ENCODE measurements around the gene CENPB.
A peak's percentile ranks its signal among the peaks of the same experiment; 100 is the strongest.

Gene CENPB

DNA sequence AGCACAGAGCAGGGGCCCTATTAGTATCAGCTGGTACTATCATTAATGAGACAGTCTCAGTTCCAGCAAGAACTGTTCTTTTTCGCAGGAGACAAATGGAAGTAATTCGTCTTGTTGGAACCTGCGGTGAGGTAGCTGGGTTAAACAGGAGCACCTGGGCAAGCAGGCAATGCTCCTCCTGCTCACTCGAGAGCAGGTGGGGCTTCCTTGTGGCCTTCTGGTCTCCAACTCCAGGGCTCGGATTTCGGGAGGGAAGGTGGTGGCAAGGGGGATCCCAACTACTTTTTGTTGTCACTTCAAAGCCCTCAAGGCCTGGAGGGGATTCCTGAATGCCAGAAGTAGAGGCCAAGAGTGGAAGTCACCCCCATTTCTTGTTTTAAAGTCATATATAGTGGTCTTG, 3.9 kb downstream of the CENPB start:
- no peak overlapping the region for H3K4me3 ChIP-seq (ENCODE audit: low read length)
- no peak for DNase-seq (ENCODE audit: low read depth)
- TF ChIP-seq, protein P1, sequence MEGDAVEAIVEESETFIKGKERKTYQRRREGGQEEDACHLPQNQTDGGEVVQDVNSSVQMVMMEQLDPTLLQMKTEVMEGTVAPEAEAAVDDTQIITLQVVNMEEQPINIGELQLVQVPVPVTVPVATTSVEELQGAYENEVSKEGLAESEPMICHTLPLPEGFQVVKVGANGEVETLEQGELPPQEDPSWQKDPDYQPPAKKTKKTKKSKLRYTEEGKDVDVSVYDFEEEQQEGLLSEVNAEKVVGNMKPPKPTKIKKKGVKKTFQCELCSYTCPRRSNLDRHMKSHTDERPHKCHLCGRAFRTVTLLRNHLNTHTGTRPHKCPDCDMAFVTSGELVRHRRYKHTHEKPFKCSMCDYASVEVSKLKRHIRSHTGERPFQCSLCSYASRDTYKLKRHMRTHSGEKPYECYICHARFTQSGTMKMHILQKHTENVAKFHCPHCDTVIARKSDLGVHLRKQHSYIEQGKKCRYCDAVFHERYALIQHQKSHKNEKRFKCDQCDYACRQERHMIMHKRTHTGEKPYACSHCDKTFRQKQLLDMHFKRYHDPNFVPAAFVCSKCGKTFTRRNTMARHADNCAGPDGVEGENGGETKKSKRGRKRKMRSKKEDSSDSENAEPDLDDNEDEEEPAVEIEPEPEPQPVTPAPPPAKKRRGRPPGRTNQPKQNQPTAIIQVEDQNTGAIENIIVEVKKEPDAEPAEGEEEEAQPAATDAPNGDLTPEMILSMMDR (conservative IDR thresholded peaks at IDR 0.05; ENCODE audit: low read length), result no peak

DNA sequence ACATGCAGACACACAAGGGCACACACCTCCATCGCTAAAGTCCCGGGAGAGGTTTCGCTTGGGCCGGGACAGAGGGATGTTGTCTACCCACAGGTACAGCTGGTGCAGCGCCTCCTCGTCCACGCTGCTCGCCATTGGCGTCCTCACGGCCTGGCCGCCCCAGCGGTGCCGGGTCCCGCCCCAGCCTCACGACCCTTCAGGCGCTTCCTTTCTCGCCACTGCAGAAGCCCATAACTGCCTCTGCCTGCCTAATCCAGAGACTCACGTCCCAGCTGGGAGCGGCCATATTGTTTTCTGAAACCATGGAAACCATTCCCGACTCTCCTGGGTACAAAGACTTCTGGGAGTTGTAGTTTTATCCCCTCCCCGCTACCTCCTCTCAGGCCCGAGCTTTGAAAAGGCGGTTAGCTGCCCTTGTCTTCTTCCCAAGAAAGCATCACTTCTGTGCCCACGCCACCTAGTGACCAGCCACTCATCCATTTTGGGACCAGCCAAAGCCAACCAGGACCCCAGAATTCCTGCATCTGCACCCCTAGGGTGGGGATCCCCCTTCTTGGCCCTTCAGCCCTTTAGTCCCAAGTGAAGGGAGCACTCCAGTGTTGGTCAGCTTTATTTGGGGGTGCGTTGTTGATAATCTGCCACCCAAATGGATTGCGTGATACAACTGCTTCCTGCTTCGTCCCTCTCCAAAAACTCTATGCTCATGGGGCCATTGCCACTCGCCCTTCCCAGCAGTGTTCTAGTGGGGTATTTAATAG, 5.2 kb downstream of the CENPB start, which contains the start of gene SPEF1:
TSS of gene SPEF1 (minus strand) at position 296 of the 758 bp plus-strand sequence. CDS start at position 135, 161 bp downstream.
- TF ChIP-seq, protein P1 (conservative IDR thresholded peaks at IDR 0.05; ENCODE audit: low read length), result peak; percentile 63
- DNase-seq (ENCODE audit: low read depth), result peak; percentile 92
- H3K4me3 ChIP-seq (ENCODE audit: low read length), result peak within 1 kb of the TSS; percentile 59

DNA sequence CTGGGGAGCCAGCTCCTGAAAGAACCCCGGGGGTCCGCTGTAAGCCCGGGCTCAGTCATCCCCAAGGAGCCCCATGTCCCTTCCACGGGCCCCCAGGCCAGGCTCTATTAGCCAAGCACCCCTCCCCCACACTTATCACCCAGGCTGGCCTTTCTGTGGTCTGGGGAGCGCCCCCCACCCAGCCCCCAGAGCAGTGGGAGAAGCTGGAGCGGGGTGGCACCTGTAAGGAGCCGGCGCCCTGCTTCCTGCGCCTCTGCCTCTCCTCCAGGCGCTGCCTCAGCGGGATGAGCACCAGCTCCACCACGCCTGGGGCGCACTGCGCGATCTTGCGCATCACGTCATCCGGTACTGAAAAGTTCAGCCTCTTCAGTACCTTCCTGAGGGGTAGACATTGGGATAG, 7.6 kb downstream of the CENPB start:
- TF ChIP-seq, protein P1 (conservative IDR thresholded peaks at IDR 0.05; ENCODE audit: low read length), result no peak
- no peak for DNase-seq (ENCODE audit: low read depth)
- no peak overlapping the region for H3K4me3 ChIP-seq (ENCODE audit: low read length)

DNA sequence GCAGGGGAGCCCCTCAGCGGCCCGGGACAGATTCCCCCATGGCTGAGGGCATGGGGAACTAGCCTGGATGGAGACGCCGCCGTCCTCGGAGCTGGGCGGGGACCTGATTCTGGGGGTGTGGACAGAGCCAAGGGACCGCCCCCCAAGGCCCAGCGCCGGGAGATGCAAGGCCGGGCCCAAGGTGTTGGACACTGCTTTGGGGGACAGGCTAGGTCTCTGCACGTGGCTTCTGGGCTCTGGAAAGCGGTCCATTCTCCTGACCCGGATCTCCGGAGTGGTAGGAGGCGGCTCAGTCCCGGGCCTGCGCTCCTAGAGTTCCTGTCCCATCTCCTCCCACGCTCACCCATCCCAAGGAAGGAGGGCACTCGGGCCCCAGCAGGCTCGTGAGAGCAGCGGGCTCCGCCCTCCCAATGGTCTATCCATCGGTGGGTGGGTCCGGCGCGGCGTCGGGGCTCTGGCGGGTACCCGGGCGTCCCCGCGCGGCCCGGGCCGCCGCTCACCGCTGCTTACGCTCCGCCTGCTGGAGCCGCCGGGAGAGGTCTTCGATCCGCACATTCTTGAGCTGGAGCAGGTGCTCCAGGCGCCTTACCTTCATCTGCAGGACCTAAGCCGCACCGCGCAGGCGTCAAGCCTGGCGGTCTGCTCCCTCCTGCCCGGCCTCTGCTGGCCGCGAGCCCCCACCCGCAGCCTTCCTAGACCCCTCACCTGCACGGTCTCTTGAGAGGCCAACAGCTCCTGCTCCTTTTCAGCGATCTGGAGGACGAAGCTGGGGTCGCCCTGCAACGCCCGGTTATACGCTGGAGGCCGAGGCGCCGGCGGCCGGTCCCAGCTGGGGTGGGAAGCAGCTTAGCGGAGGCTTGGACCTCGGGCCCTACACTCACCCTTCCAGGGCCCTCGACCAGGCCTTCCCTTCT, 8.6 kb downstream of the CENPB start:
- TF ChIP-seq, protein P1 (conservative IDR thresholded peaks at IDR 0.05; ENCODE audit: low read length), result no peak
- DNase-seq (ENCODE audit: low read depth), result peak; percentile 36
- peak overlapping the region; percentile 66 for H3K4me3 ChIP-seq (ENCODE audit: low read length)

DNA sequence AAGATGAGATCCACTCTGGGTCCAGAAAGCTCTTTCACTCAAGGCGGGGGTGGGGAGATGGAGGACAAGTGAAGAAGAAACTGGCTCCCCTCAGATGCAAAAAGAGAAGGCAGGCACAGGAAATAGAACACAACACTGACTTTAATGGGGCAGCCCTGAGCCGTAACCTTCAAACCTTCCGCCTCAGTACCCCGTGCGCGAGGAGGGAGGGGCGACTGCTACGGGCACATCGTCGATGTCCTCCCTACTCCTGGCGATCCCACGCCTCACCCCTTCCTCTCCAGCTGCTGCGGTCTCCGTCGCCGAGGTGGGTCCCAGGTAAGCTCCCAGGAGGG, 9.2 kb downstream of the CENPB start:
- TF ChIP-seq, protein P1 (conservative IDR thresholded peaks at IDR 0.05; ENCODE audit: low read length), result no peak
- DNase-seq (ENCODE audit: low read depth), result no peak
- H3K4me3 ChIP-seq (ENCODE audit: low read length), result peak overlapping the region; percentile 66

DNA sequence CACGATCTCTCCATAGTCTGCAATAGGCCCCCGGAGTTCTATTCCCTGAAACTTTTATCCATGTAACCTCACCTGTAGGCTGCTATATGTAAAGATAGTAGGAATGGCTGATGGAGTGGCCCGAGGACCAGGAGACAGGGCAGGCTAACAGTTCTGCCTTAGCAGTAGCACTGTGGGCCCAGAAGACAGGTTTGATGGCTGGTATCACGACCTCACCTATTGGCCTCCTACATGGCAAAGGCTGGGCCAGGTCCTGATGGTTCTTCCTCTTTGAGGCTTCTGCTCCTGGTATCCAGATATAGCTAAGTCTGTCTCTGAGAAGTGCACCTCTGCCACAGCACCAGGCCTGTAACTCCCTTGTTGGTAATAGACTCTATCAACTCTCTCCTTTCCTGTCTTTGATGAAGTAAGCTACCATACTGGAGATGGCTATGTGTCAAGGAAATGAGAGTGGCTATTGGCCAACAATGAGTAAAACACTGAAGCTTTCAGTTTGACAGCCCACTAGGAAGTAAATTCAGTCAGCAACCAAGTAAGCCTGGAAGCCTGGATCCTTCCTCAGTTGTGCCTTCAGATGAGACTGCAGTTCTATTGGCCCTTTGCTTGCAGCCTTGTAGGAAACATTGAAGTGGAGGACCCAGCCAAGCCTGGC, 11.0 kb downstream of the CENPB start:
- TF ChIP-seq, protein P1 (conservative IDR thresholded peaks at IDR 0.05; ENCODE audit: low read length), result no peak
- no peak for DNase-seq (ENCODE audit: low read depth)
- H3K4me3 ChIP-seq (ENCODE audit: low read length), result no peak overlapping the region

Measured in AG10803 (cell line).